ENCODE measurements around the gene OPA3. TPM values are rescaled to one million over a fixed set of nuclear protein-coding genes. Genes with fewer than 3 reads are reported as not detected.

Gene OPA3
- total RNA-seq, 1 experiment from 2014 or later = 12.6 TPM

DNA sequence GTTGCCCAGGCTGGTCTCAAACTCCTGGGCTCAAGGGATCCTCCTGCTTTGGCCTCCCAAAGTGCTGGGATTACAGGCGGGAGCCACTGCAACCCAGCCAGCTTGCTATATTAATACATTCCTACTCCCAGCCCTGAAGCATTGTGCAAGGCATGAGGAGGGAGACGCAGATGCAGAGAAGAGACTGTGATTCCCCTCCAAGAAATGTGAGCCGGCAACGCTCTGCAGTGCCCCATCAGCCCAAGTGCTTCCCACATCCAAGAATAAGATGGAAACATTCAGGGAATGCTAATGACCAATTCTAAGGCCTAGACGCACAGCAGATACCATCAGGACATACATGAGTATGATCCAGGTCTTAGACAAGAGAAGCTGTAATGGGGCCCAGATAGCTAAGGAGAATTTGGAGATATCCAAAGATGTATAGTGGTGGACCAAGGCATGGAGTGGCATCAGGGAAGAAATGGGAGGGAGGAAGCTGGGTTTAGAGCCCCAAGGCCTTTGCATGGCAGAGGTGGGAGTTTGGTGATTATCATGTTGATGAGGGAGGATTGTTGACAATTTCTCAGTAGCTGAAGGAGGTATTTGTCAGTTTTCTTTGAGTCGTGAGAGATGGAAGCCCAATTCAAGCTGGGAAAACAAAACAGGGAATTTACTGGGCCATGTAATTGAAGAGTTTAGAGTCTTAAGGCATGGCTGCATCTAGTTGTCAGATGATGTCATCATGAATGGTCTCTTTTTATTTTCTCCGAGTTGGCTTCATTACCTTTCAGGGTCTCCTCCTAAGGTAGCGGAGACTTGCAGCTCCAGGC is 83.5 kb downstream of the OPA3 start:
- H3K36me3 ChIP-seq (replicated peaks; ENCODE audit: control insufficient read depth, insufficient read depth, low read length) = no peaks in the 10 kb centered on the region
- DNase-seq = no peak
- H3K27me3 ChIP-seq (ENCODE audit: control insufficient read depth, insufficient read depth, low read length) = peaks cover 24% of the 10 kb centered on the region
- no peak overlapping the region for H3K4me3 ChIP-seq (ENCODE audit: insufficient read depth, low read depth, low read length)

GRCh38 chr19:45499196-45500180 is 85.1 kb downstream of the OPA3 start:
- peak; percentile 91 for DNase-seq
- peaks cover 28% of the 10 kb centered on the region for H3K27me3 ChIP-seq (ENCODE audit: control insufficient read depth, insufficient read depth, low read length)
- H3K36me3 ChIP-seq (replicated peaks; ENCODE audit: control insufficient read depth, insufficient read depth, low read length) = no peaks in the 10 kb centered on the region
- peak overlapping the region; percentile 54 for H3K4me3 ChIP-seq (ENCODE audit: insufficient read depth, low read depth, low read length)

- H3K4me3 ChIP-seq (ENCODE audit: insufficient read depth, low read depth, low read length) = peak within 1 kb of the TSS; percentile 54
- DNase-seq = peak; percentile 89
- peaks cover 28% of the 10 kb centered on the region for H3K27me3 ChIP-seq (ENCODE audit: control insufficient read depth, insufficient read depth, low read length)
These were observed 86.0 kb downstream of the OPA3 start, which contains the start of gene PPM1N for GRCh38 chr19:45498411-45499195. PPM1N (plus strand) TSS chr19:45498443; CDS start chr19:45498473, 30 bp downstream.

DNA sequence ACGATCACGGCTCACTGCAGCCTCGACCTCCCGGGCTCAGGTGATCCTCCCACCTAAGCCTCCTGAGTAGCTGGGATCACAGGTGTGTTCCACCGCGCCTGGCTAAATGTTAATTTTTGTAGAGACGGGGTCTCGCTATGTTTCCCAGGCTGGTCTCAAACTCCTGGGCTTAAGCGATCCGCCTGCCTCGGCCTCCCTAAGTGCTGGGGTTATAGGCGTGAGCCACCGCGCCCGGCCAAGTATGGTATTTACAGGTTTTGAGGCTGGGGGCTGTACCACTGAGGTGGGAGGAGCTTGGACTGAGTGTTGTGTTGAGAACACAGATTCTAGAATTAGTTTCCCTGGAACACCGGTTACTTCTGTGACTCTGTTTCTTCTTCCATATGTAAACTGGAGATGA is 86.8 kb downstream of the OPA3 start:
- peaks cover 28% of the 10 kb centered on the region for H3K27me3 ChIP-seq (ENCODE audit: control insufficient read depth, insufficient read depth, low read length)
- peak; percentile 63 for DNase-seq
- no peak overlapping the region; the same call in 1 of the 2 replicates for H3K4me3 ChIP-seq (ENCODE audit: insufficient read depth, low read depth, low read length)
- no peaks in the 10 kb centered on the region; the same call in none of the 2 replicates for H3K36me3 ChIP-seq (replicated peaks; ENCODE audit: control insufficient read depth, insufficient read depth, low read length)

More at GRCh38 chr19:45498411-45499195, 86.0 kb downstream of the OPA3 start, which contains the start of gene PPM1N:
- H3K36me3 ChIP-seq (replicated peaks; ENCODE audit: control insufficient read depth, insufficient read depth, low read length) = no peaks in the 10 kb centered on the region; the same call in none of the 2 replicates

DNA sequence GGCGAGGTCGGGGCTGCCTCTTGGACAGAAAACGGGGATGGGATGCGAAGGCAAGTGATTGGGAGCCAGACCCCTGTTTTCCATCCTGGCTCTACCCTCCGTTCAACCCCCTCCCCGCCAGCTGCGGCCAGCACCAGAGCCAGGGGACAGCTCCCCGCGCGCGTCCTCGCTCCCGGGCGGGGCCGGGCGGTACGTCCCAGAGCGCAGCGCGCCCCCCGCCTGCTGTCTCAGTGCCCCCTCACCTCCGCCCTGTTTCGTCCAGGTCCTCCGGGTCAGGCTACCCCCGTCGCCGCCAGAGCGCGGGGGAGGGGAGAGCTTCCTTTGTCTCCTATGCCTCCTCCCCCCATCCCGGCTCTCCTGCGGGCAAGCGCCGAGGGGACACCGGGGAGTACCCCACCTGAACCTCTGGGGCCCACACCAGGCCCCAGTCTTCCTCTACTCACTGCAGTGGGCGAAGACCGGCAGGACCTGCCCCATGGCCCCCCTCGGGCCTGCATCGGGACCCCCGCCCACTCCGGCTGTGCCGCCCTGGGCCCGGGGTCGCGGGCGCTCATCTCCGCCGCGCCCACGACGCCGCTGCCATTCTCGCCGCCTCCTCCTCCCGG is 88.2 kb downstream of the OPA3 start:
- Histone ChIP-seq H3K27me3 (ENCODE audit: control insufficient read depth, insufficient read depth, low read length) (peaks cover 28% of the 10 kb centered on the region), H3K36me3 (replicated peaks; ENCODE audit: control insufficient read depth, insufficient read depth, low read length) (no peaks in the 10 kb centered on the region; the same call in none of the 2 replicates), H3K4me3 (ENCODE audit: insufficient read depth, low read depth, low read length) (peak overlapping the region; percentile 78)
- DNase-seq = peak; percentile 95

DNA sequence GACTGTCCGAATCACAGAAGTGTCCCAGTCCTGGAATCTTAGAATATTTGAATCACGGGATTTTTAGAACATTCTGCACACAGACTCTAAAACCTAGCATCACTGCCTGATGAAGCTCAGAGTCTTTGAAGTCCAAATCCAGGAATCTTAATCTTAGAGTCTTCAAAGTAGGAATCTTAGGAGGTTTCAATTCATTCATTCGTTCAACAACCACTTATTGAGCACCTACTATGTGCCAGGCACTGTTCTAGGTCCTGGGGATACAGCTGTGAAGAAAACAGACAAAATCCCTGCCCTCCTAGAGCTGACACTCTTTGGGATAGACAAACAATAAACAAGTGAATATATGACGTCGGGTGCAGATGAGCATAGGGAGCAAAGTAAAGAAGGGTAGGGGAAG is 89.4 kb downstream of the OPA3 start:
- DNase-seq = no peak
- Histone ChIP-seq H3K27me3 (ENCODE audit: control insufficient read depth, insufficient read depth, low read length) (peaks cover 28% of the 10 kb centered on the region), H3K4me3 (ENCODE audit: insufficient read depth, low read depth, low read length) (no peak overlapping the region), H3K36me3 (replicated peaks; ENCODE audit: control insufficient read depth, insufficient read depth, low read length) (no peaks in the 10 kb centered on the region; the same call in none of the 2 replicates)

DNA sequence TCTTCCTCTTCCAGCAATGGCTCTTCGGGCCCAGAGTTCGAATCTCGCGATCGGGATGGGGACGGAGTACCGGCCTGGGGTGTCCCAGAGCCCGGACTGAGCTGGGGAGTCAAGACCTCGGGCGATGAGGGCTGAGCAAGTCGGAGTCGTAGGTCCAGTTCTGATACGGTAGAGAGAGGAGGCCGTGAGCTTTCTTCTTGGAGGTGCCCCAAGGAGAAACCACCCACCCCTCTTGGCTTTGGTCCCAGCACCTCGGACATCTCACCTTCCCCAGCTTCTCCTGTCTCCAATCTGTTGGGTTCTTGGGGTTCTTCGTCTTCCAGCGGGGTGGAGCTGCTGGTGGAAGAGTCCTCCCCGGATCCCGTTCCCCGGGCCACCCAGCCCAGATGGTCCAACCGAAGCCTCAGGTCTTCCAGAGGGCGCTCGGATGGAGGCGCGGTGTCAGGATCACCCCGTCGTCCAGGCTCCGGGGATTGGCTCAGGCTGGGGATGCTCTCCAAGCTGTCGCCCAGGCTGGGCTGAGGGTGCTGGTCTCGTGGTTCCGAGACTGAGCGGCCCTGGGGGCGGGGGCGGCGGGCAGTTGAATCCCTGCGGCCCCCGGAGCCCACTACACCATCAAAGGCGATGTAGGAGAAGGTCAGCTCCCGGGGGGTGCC is 90.2 kb downstream of the OPA3 start:
- no peak overlapping the region for H3K4me3 ChIP-seq (ENCODE audit: insufficient read depth, low read depth, low read length)
- no peak for DNase-seq
- H3K36me3 ChIP-seq (replicated peaks; ENCODE audit: control insufficient read depth, insufficient read depth, low read length) = no peaks in the 10 kb centered on the region; the same call in none of the 2 replicates
- H3K27me3 ChIP-seq (ENCODE audit: control insufficient read depth, insufficient read depth, low read length) = peaks cover 24% of the 10 kb centered on the region

DNA sequence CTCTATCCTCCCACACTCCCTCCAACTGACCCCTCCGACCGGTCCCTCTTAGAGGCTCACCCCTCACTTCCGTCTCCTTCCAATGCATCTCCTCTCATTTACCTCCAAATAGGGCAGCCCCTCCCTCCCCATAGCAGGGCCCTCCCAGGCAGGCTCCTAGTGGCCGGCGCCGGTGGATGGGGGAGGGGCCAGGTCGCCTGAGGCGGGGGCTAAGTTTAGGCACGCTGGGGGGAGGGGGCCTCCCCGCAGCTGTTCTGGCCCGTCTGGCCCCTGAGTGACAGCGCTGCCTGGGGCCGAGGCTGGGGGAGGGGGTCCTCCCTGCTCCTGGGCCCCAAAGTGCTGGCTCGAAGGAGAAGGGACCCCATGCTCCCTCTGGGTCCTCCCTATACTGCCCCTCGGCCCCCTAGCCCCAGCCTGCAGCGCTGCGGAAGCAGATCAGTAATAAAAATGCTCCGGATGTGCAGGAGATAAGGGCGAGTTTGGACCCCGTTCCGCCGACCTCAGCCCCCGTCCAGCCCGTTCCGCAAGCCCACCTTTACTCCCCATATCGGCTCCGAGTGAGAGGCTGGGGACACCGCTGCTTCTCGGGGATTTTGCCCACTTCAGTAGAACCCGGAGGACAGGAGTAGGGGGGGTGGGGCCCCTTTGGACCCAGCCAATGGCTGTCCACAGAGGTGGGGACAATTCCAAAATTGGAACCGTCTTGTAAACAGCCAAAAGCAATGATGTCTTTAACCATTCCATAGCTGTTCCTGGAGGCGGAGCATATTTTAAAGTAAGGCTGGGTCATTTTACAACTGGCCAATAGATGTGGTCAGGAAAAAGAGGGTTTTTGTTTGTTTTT is 91.8 kb downstream of the OPA3 start:
- peak; percentile 97 for DNase-seq
- Histone ChIP-seq H3K4me3 (ENCODE audit: insufficient read depth, low read depth, low read length) (peak overlapping the region; percentile 53), H3K27me3 (ENCODE audit: control insufficient read depth, insufficient read depth, low read length) (peaks cover 10% of the 10 kb centered on the region; the same call in 1 of the 2 replicates), H3K36me3 (replicated peaks; ENCODE audit: control insufficient read depth, insufficient read depth, low read length) (peaks cover 1% of the 10 kb centered on the region)

- Histone ChIP-seq H3K4me3 (ENCODE audit: insufficient read depth, low read depth, low read length) (peak overlapping the region; percentile 16), H3K27me3 (ENCODE audit: control insufficient read depth, insufficient read depth, low read length) (peaks cover 5% of the 10 kb centered on the region; the same call in 1 of the 2 replicates), H3K36me3 (replicated peaks; ENCODE audit: control insufficient read depth, insufficient read depth, low read length) (peaks cover 1% of the 10 kb centered on the region)
- DNase-seq = no peak
These were observed 92.4 kb downstream of the OPA3 start for GRCh38 chr19:45492137-45492626.

- DNase-seq = no peak
- Histone ChIP-seq H3K4me3 (ENCODE audit: insufficient read depth, low read depth, low read length) (no peak overlapping the region), H3K36me3 (replicated peaks; ENCODE audit: control insufficient read depth, insufficient read depth, low read length) (peaks cover 1% of the 10 kb centered on the region), H3K27me3 (ENCODE audit: control insufficient read depth, insufficient read depth, low read length) (no peaks in the 10 kb centered on the region)
These were observed 95.3 kb downstream of the OPA3 start for GRCh38 chr19:45489216-45489855.

DNA sequence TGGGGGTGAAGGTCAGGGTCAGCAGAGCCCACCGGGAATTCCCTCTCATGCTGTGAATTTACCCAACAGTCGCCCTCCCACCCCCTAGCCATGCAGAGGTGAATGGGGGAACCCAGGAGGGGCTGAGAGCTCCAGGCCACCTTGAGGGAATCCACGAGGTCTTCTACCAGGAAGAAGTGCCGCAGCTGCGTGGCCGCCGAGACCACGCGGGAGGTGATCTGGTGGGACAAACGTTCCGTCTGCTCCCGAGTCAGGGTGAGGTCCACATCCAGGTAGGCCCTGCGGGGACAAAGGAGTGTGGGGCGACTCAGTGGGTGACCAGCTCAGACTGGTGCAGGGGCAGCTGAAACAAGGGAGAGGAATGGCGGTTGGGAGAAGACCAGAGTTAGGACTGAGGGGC is 95.9 kb downstream of the OPA3 start:
- Histone ChIP-seq H3K27me3 (ENCODE audit: control insufficient read depth, insufficient read depth, low read length) (no peaks in the 10 kb centered on the region), H3K4me3 (ENCODE audit: insufficient read depth, low read depth, low read length) (no peak overlapping the region), H3K36me3 (replicated peaks; ENCODE audit: control insufficient read depth, insufficient read depth, low read length) (peaks cover 1% of the 10 kb centered on the region; the same call in 1 of the 2 replicates)
- DNase-seq = no peak

Data from H7 (cell line).